T-helper 1 cell (primary cell): ENCODE measurements around the gene SBSN.
"Not testable (repeated sequence)": the region's sequence is repeated elsewhere in the genome, so short reads cannot be mapped to it uniquely, and the experiment has no call there.

Experiments
- DNase-seq, 5 donors: peaks; one replicate each; pipeline ENCODE4 v3.0.0-alpha.2; 2012 to 2020

Gene SBSN

DNA sequence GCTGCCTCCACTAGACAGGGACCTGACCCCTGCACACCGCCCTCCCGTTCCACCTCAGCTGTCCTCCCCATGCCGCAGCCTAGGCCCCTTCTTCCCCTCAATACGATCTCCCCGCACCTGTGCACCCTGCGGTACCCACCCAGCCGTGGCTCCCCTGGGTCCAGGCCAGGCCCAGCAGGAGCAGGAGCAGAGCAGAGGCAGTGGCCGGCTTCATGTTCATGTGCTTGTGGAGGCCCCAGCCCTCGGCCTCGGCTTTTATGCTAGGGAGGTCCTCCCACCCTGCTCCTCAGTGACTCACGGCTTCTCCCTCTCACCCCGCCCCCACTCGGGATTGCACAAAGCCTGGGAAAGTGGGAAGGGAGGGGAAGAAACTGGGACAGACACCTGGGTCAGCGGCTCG, 26.4 kb downstream of the SBSN start:
- no peak for DNase-seq

DNA sequence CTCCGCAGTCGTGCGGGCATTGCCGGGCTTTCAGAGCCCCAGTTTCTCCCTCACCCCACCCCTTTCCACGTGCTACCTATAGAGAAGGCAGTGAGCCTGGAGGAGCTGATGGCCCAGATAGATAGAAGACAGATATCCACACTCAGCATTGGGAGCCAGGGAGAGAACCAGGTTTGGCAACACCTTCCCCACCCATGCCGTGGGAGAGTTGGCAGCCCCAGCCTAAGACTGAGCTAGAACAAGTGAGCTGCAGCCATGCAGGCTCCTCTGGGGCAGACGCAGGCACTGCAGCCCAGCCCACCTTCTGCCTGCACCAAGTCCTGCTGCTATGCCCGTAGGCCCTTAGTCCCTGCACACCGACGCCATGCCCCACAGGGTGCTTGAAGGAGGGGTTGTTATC, 27.5 kb downstream of the SBSN start:
- no peak for DNase-seq

DNA sequence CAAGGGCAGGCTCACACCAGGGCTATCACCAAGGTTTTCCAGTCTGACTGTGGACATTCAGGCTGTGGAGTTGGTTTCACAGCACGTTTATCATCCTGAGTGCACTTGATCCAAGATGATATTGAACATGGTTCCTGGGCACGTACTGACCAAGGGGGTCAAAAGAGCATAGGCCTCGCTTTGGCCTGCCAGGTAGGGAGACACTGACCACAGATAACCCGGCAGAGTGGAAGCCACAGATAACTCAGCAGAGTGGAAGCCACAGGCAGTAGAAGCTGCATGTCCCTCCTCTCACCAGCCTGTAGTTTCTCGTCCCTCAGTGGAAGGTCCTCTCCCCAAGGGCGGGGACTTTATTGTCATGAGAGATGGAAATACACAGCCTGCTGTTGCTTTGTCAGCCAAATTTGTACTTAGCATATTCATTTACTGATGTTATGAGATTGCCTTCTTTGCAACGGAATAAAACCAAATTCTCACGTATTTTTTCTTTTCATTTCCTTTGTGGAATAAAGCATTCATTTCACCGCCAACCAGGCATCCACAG, 29.1 kb downstream of the SBSN start:
- DNase-seq, result no peak

DNA sequence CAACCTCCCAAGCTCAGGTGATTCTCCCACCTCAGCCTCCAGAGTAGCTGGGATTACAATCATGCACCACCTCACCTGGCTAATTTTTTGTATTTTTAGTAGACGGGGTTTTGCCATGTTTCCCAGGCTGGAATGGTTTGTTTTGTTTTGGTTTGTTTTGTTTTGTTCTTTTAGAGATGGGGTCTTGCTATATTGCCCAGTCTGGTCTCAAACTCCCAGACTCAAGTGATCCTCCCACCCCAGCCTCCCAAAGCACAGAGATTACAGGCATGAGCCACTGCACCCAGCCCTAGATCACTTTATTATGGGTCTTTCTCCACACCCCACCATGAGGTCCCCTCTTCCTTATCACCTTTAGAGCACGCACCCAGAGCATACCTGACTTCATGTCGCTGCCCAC, 29.9 kb downstream of the SBSN start:
- no peak for DNase-seq

DNA sequence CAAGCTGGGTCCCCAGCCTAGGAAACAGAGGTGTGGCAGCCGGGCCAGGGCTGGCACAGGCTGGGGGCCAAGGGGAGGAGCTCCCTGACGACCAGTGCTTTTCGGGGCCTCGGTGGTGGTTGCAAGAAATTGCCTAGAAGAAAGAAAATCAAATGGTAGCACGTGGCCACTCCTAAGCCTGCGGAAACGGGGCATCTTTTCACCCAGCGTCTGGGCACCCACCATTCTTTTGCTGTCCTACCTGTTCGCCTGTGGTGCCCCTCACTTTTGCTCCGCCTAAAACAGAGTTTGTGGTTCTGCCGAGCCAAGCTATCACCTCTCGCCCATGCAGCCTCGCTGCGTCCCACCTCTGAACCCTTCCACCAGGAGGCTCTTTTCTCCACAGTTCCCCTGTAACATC, 30.7 kb downstream of the SBSN start:
- no peak for DNase-seq

DNA sequence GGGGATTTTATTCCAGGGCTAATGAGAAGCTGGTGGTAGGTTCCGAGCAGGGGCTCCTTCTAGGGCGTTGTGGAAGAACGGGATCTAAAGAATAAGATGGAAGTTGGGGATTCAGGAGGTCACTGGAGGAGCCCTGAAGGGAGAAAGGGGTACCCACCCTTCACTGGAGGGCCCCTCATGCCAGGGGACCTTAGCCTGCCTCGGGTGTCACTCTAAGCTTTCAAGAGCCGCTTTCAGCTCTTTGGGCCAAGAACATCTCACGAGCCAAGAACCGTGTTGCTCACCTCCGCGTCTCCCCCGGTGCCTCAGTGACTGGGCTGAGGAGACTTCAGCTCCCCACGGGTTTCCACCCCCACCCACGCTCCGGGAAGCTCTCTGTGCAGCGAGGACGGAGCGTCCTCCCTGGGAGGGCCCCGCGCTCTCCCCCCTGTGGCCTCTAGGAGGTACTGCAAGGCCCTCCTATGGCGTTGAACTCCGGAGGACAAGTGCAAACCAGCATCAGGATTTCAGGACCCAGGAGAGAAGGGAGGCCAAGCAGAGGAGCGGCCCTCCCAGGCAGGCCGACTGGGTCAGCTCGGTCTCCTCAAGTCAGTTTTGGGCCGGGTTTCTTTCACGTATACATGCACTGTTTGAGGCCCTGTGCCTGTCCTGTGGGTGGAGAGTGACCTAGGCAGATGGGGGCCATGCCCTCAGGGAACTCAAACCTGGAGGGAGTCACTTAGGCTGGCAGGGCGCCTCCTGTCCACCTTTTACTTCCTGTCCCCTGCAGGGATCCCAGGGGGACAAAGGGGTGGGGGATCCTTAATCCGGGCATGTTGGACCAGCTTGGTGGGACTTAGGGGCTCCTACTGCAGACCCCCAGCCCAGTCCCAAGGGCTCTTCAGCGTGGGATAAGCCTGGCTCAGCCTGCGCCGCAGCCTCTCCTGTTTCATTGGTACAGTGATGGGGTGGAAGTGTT, 32.7 kb downstream of the SBSN start:
- DNase-seq, result peak; percentile 20 to 57 (median 51)

DNA sequence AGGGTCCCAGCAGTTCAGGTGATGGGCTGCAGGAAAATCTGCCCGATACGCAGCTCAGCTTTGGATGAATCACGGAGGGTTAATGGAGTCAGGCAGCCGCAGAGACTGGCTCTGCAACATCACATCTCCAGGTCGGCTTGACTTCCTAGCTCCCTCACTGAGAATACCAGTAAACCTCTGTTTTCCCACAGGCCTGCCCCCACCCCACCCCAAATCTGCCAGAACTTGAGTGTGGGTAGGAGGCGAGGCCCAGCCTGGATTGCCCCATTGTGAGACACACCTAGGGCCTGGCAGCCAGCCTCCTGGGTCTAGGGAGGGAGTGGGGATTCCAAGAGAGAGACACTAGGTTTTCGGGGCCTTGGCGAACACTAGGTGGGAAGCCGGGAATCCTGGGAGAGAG, 34.1 kb downstream of the SBSN start:
- DNase-seq, result no peak

DNA sequence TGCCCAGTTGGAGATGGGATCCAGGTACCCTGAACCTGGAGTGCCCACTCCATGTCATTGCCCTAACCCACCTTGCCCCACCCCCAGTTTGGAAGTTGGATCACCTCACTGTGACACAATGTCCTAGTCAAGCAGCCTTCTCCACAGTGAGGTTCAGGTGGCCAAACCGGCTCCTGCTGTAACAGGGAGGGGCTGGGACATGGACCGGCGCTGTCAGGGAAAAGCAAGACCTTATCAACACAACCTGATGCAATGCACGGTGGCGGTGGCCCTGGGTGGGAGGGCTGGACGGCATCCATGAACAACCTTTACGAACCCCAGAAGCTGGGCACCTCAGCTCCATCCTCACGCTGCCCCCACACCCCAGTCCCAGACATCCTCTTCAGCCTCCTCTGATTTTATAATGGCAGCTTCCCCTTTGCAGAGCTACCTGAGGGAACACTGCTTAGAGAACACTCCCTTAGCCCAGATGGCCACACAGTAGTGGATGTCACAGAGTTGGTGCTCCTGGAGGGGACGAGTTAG, 36.2 kb downstream of the SBSN start:
- no peak for DNase-seq

DNA sequence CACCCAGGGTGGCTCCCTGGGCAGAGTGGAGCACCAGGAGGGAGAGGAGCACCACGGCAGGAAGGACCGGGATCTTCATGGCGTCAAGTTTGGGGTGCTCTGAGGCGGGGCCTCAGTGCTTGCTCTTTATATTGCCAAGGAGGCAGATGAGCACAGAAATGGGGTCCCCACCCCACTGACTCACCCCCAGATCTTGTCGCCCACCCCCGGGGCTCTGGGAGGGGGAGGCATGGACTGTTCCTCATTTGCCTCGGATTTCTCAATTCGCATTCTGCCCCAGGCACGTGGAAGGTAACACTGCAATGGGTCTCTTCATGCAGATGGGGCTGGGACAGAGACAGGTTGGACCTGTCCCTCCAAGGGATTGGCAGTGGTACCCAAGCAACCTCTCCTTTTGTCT, 37.7 kb downstream of the SBSN start, which contains the start of gene KRTDAP:
Gene KRTDAP, minus strand, starts transcription at position 101 of the 400 bp plus-strand sequence. Its CDS starts 22 bp downstream, at position 79.
- DNase-seq, result no peak

DNA sequence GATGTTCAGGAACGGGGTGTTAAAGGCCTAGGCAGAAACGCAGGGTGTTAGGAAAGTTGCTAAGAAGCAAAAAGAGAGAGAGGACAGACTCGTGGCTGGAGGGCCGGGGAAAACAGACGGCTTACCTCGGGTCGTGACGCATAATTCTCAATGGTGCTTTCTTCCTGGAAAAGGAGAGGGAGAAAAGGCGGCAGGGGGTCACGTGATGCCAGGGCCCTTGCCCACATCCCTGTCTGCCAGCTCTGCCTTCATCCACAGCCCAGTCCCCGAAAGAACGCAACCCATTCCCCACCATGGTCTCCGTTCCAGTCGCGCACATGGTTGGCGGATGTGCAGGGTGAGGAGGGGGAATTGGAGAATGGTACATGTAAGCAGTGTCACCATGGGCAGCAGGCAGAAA, 39.4 kb downstream of the SBSN start:
- DNase-seq, result no peak

DNA sequence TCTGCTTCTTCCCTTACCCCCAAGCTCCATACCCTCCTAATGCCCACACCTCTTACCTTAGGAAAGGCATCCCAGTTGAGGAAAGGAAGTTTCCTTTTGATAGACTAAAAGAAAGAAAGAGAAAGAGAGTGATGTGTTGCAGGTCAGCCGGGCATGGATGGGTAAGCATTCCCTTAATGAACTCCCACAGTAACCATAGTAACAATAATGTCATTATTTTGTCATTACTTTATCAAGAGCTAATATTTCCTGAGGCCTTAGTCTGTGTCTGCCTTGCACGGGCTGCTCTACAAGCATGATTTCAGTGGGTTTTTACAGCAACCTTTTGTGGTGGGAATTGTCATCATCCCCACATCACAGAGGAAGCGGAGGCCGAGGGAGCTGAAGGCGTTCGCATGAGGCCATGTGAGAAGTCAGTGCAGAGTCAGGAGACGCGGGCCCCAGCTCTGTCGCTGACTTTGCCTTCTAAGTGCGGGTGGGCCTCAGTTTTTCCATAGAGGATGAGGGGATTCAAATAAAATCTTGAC, 40.4 kb downstream of the SBSN start:
- DNase-seq, result no peak

DNA sequence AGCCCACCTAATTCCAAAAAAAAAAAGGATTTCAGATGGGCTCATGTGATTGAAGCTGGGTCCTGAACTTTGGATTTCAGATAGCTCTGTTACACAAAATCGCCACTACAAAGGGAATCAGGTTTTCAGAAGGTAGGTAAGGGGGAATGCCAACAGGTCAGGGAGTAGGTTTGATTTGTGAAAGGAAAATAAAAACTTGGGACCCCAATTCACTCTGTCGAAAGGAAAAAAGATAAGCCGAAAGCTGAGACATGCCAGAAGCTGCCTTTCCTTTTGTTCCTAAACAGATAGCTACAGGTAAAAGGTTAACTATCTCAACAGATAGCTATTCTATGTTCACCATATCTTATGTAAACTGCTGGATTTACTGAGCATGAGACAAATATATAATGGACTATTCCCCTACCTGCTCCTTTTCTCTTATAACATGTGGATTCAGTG, 41.8 kb downstream of the SBSN start:
- DNase-seq, result no peak

DNA sequence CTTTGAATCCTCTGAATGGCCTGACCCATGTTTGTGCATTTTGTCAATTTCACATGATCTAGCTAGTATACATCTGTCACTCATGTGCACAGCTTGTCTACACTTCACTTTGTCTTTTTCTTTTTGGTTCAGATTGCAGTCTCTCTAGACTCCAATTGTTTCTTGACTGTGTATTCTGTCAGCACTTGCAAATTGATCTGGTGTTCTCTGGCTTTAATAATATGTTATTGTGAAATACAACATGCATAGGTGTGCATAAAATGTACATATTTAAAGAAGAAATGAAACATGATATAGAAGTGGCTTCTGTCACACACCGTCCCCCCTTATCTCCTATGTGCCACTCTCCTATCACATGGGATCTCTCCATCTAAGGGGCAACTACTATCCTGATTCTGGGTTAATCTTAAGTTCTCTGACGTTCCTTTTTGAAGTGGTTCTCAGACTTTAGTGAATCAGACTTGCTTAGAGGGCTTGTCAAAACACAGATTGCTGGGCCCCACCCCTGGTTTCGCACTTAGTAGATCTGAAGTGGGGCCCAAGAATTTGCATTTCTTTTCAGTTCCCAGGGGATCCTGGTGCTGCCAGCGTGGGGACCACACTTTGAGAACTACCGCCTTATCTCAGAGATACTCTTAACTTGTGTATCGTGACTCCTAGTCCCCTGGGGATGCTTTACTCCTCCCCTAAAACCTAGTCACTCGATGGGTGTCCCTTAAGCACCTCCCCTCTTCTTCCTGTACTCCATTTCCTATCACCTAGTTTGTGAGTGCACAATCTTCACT, 43.7 kb downstream of the SBSN start:
- no peak for DNase-seq

DNA sequence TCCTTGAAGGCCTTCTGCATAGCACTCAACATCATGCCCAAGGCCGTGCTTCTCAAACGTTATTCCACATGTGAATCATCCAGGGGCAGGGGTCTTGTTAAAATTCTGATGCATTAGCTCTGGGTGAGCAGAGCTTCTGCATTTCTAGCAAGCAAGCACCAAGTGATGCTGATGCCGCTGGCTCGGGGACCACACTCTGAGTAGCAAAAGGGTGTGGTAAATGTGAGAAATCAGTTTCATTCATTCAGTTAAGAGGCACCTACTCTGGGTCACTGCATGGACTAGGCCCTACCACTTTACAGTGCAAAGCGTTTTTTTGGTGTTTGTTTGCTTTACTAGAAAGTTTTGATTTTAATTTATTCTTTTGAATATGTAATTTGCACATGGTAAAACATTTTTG, 45.0 kb downstream of the SBSN start:
- DNase-seq, result no peak

DNA sequence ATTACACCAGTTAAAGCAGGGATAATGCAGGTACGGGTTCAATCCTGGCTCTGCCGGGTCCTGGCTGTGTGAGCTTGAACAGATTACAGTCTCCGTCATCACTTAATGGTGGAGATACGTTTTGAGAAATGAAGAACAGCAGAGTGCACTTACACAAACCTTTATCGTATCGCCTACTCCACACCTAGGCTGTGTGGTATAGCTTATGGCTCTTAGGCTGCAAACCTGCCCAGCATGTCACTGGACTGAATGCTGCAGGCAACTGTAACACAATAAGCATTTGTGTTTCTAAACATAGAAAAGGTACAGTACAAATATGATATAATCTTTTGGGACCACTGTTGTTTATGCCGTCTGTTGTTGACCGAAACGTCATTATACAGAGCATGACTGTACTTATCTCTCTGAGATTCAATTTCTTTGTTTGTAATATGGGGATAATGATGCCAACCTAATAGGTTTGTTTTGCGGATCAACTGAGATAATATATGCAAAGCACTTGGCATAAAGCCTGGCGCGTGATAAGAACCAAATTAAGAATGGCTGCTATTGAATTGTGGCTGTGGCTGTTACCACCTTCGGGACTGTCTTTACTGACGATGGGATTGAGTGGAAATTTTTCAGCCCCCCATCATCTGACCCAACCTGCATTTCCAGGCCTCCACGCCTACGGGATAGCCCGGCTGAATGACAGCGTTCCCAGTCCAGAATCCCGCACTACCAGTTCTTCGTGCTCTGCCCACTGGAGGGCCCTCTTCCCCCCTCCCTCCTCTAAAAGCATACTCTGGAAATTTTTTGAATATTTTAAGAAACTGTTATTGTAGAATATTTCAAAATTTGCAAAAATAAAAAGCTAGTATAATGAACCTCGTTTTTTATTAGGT, 49.1 kb downstream of the SBSN start:
- DNase-seq, result no peak

DNA sequence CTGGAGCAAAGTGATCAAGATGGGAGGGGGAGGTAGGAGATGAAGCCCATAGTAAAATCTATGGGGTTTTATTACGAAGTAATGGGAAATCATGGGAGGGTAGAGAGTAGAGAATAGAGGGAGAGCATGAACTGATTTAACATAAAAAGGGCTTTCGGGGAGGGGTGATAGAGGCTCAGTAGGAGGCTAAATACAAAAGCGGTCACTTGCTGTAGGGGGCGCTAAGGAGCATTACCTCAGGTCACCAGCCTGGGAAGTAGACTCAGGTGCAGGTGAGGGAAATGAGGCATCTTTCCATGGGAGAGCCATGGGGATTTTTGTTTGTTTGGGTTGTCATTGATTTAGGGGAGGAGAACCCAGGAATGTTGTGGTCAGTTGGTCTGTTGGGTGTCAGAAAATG, 52.0 kb downstream of the SBSN start:
- no peak for DNase-seq

DNA sequence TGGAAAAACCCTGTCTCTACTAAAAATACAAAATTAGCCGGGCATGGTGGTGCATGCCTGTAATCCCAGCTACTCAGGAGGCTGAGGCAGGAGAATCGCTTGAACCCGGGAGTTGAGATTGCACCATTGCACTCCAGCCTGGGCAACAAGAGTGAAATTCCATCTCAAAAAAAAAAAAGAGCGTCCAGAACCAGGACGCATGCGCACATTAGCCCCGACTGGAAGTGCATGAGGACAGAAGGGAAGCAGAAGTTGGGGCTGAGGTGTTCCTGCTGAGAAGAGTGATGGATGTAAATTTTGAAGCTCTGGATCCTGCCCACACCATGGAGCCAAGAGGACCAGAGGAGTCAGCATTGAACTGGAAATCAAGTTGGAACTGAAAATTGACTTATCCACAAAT, 53.5 kb downstream of the SBSN start:
- not testable (repeated sequence) for DNase-seq

DNA sequence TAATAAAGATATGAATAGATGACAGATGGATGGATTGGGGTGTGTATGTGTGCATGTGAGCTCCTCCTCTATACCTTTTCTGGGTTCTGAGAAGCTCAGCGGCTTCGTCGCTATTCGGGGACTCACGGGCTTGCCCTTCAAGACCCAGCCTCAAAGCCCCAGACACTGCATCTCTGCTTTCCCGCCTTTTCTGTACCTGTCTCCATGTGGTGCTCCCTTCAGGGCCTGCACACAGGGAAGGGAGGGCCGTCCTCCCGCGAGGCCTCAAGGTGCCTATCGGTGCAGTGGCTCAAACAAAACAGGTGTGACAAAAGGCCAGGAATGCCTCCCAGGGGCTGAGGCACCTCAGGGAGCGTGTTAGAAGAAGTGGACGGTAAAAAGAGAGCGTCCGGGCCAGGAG, 54.0 kb downstream of the SBSN start:
- DNase-seq, result no peak
